ENCODE results near the gene LGR6. TPM values are rescaled to one million over a fixed set of nuclear protein-coding genes. Genes with fewer than 3 reads are reported as not detected.

The LGR6 gene
- total RNA-seq, 3 donors from 2014 or later: 2.6 to 11.3 TPM; not detected in 1

DNA sequence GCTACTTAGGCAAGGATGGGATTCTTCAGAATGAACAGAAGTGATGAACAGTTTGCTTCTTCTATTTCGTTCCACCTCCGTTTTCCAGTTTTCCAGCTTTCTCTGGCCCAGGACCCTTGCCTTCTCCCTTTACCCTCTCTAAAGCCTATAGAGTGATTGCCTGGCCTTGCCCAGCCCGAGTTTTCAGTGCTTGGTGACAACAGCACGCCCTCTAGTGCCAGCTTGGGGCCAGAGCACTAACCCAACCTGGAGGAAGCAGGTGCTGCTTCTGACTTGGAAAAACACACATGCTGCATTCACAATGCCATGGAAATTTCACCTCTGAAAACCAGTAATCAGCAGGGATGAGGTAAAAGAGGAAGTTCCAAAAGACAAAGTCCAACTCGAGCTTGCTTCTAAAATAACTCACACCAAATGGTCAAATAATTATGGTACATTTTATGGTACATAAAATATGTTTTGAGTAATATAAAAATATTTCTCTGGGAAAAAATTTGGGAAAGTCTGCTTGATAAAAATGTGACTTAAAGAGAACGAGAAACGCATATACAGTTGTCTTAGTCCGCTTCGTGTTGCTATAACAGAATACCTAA, 122.1 kb downstream of the LGR6 start:
- intact Hi-C loops (cut with DNase I; ENCODE audit: low total_unique reads): no loop called here
- no peak overlapping the region for H3K27ac ChIP-seq
- H3K4me3 ChIP-seq: no peak overlapping the region
- TF ChIP-seq POLR2A (IDR thresholded peaks at IDR 0.05): no peak
- TF ChIP-seq POLR2AphosphoS5 (IDR thresholded peaks at IDR 0.05): no peak
- TF ChIP-seq, protein P1, sequence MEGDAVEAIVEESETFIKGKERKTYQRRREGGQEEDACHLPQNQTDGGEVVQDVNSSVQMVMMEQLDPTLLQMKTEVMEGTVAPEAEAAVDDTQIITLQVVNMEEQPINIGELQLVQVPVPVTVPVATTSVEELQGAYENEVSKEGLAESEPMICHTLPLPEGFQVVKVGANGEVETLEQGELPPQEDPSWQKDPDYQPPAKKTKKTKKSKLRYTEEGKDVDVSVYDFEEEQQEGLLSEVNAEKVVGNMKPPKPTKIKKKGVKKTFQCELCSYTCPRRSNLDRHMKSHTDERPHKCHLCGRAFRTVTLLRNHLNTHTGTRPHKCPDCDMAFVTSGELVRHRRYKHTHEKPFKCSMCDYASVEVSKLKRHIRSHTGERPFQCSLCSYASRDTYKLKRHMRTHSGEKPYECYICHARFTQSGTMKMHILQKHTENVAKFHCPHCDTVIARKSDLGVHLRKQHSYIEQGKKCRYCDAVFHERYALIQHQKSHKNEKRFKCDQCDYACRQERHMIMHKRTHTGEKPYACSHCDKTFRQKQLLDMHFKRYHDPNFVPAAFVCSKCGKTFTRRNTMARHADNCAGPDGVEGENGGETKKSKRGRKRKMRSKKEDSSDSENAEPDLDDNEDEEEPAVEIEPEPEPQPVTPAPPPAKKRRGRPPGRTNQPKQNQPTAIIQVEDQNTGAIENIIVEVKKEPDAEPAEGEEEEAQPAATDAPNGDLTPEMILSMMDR (IDR thresholded peaks at IDR 0.05): peak; percentile 65 to 93 (median 84)
- H3K9me3 ChIP-seq: no peaks in the 10 kb centered on the region
- peaks cover 0 to 2% of the 10 kb centered on the region in 2 donors for H3K27me3 ChIP-seq
- H3K36me3 ChIP-seq: no peaks in the 10 kb centered on the region
- peak; percentile 74 to 83 for DNase-seq (ENCODE audit: low spot score in 2 of 2)
- peaks cover 0 to 8% of the 10 kb centered on the region in 2 donors for H3K4me1 ChIP-seq

DNA sequence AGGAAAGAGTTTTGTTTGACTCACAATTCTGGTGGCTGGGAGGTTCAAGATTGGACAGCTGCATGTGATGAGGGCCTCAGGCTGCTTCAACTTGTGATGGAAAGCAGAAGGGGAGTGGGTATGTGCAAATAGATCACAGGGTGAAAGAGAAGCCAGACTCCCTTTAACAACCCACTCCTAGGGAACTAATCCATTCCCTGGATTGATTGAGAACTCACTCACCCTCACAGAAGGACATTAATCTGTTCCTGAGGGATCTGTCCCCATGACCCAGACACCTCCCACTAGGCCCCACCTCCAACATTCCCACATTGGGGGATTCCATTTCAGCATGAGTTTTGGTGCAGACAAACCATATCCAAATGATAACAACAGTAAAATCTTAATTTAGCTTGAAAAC, 122.6 kb downstream of the LGR6 start:
- intact Hi-C loops (cut with DNase I; ENCODE audit: low total_unique reads): no loop called here
- TF ChIP-seq POLR2A (IDR thresholded peaks at IDR 0.05): no peak
- Histone ChIP-seq H3K9me3 (no peaks in the 10 kb centered on the region), H3K27me3 (peaks cover 0 to 2% of the 10 kb centered on the region in 2 donors), H3K27ac (no peak overlapping the region), H3K4me1 (peaks cover 0 to 8% of the 10 kb centered on the region in 2 donors), H3K36me3 (no peaks in the 10 kb centered on the region), H3K4me3 (no peak overlapping the region)
- DNase-seq (ENCODE audit: low spot score in 2 of 2): no peak

DNA sequence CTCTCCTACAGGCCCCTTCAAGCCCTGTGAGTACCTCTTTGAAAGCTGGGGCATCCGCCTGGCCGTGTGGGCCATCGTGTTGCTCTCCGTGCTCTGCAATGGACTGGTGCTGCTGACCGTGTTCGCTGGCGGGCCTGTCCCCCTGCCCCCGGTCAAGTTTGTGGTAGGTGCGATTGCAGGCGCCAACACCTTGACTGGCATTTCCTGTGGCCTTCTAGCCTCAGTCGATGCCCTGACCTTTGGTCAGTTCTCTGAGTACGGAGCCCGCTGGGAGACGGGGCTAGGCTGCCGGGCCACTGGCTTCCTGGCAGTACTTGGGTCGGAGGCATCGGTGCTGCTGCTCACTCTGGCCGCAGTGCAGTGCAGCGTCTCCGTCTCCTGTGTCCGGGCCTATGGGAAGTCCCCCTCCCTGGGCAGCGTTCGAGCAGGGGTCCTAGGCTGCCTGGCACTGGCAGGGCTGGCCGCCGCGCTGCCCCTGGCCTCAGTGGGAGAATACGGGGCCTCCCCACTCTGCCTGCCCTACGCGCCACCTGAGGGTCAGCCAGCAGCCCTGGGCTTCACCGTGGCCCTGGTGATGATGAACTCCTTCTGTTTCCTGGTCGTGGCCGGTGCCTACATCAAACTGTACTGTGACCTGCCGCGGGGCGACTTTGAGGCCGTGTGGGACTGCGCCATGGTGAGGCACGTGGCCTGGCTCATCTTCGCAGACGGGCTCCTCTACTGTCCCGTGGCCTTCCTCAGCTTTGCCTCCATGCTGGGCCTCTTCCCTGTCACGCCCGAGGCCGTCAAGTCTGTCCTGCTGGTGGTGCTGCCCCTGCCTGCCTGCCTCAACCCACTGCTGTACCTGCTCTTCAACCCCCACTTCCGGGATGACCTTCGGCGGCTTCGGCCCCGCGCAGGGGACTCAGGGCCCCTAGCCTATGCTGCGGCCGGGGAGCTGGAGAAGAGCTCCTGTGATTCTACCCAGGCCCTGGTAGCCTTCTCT, 124.6 kb downstream of the LGR6 start:
- H3K27ac ChIP-seq: no peak overlapping the region
- TF ChIP-seq, protein P1 (IDR thresholded peaks at IDR 0.05): no peak
- TF ChIP-seq POLR2AphosphoS5 (IDR thresholded peaks at IDR 0.05) (no peak), POLR2A (IDR thresholded peaks at IDR 0.05) (no peak)
- H3K27me3 ChIP-seq: peaks cover 0 to 2% of the 10 kb centered on the region in 2 donors
- no peak overlapping the region for H3K4me3 ChIP-seq
- H3K4me1 ChIP-seq: no peaks in the 10 kb centered on the region
- H3K36me3 ChIP-seq: no peaks in the 10 kb centered on the region
- intact Hi-C loops (cut with DNase I; ENCODE audit: low total_unique reads): loop anchor here (1.0 kb wide), 1 partner anchor 42 kb away; no protein-coding TSS in a partner anchor
- no peak for DNase-seq (ENCODE audit: low spot score in 2 of 2)
- no peaks in the 10 kb centered on the region for H3K9me3 ChIP-seq

DNA sequence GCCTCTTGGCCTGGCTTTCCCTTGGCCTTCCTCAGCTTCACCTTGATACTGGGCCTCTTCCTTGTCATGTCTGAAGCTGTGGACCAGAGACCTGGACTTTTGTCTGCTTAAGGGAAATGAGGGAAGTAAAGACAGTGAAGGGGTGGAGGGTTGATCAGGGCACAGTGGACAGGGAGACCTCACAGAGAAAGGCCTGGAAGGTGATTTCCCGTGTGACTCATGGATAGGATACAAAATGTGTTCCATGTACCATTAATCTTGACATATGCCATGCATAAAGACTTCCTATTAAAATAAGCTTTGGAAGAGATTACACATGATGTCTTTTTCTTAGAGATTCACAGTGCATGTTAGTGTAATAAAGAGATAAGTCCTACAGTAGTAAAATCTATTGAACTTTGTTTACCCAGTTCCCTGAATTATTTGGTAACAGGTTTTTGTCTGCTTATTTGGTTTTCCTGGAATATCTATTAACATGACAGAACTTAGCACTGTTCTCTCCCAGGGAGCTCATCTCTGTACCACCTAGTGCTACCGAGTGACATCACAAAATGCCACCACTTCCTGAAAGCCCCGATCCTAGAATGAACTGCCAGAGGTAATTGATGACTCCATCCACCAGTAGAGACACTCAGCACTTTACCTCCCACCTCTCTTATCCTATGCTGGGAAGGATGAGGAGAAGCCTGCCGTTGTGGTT, 125.9 kb downstream of the LGR6 start:
- peaks cover 0 to 2% of the 10 kb centered on the region in 2 donors for H3K27me3 ChIP-seq
- no peaks in the 10 kb centered on the region for H3K4me1 ChIP-seq
- DNase-seq (ENCODE audit: low spot score in 2 of 2): no peak
- H3K9me3 ChIP-seq: no peaks in the 10 kb centered on the region
- no peaks in the 10 kb centered on the region for H3K36me3 ChIP-seq
- intact Hi-C loops (cut with DNase I; ENCODE audit: low total_unique reads): no loop called here
- H3K27ac ChIP-seq: no peak overlapping the region
- TF ChIP-seq POLR2A (IDR thresholded peaks at IDR 0.05): no peak
- TF ChIP-seq POLR2AphosphoS5 (IDR thresholded peaks at IDR 0.05): no peak
- TF ChIP-seq, protein P1 (IDR thresholded peaks at IDR 0.05): no peak
- H3K4me3 ChIP-seq: no peak overlapping the region

DNA sequence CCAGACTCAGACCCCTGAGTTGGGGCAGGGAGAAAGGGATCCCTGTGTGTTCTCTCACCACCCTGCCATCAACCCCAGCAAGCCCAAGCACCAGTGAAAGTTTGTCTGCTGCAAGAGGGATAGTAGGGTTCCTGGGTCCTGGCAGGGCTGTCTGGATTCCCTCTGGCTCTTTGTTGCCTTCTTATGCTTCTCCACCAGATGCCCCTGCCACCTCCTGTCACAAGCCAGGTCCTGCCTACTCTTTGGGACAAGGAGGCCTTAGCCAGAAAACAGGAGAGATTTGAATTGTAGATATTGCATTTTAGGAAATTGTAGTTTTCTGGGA, 126.4 kb downstream of the LGR6 start:
- Histone ChIP-seq H3K27me3 (no peaks in the 10 kb centered on the region), H3K36me3 (no peaks in the 10 kb centered on the region), H3K4me3 (no peak overlapping the region), H3K9me3 (no peaks in the 10 kb centered on the region), H3K4me1 (no peaks in the 10 kb centered on the region), H3K27ac (no peak overlapping the region)
- intact Hi-C loops (cut with DNase I; ENCODE audit: low total_unique reads): no loop called here
- TF ChIP-seq, protein P1 (IDR thresholded peaks at IDR 0.05): no peak
- TF ChIP-seq POLR2A (IDR thresholded peaks at IDR 0.05) (no peak), POLR2AphosphoS5 (IDR thresholded peaks at IDR 0.05) (no peak)
- DNase-seq (ENCODE audit: low spot score in 2 of 2): no peak

Data from breast epithelium (tissue), 4 donors.